8988T (cell line): ENCODE measurements around the gene GNB1L.

Experiments
- DNase-seq: peaks from one replicate; pipeline ENCODE4 v3.0.0; 2011

Gene GNB1L

GRCh38 chr22:19807161-19807913 lies 47.3 kb downstream of the GNB1L start:
- DNase-seq, result no peak

- DNase-seq, result peak; percentile 57
Observed at GRCh38 chr22:19806213-19807160, 48.2 kb downstream of the GNB1L start.

- DNase-seq, result no peak
Observed at GRCh38 chr22:19805821-19806212, 48.9 kb downstream of the GNB1L start.

GRCh38 chr22:19803736-19804267 lies 50.9 kb downstream of the GNB1L start:
- DNase-seq, result no peak

GRCh38 chr22:19802894-19803735 lies 51.6 kb downstream of the GNB1L start:
- no peak for DNase-seq

GRCh38 chr22:19802001-19802893 lies 52.4 kb downstream of the GNB1L start:
- DNase-seq, result no peak

GRCh38 chr22:19801340-19802000 lies 53.2 kb downstream of the GNB1L start:
- DNase-seq, result no peak

- DNase-seq, result no peak
Observed at GRCh38 chr22:19800761-19801244, 53.9 kb downstream of the GNB1L start.

GRCh38 chr22:19800306-19800705 lies 54.4 kb downstream of the GNB1L start:
- DNase-seq, result no peak

- no peak for DNase-seq
Observed at GRCh38 chr22:19799322-19800190, 55.1 kb downstream of the GNB1L start.

GRCh38 chr22:19798891-19799293 lies 55.8 kb downstream of the GNB1L start:
- DNase-seq, result no peak

GRCh38 chr22:19798003-19798665 lies 56.5 kb downstream of the GNB1L start:
- DNase-seq, result no peak

GRCh38 chr22:19797086-19798002 lies 57.3 kb downstream of the GNB1L start:
- no peak for DNase-seq

GRCh38 chr22:19796160-19796559 lies 58.5 kb downstream of the GNB1L start:
- DNase-seq, result no peak

GRCh38 chr22:19795617-19796008 lies 59.1 kb downstream of the GNB1L start:
- DNase-seq, result no peak

- DNase-seq, result no peak
Observed at GRCh38 chr22:19793661-19794310, 60.9 kb downstream of the GNB1L start.

- DNase-seq, result no peak
Observed at GRCh38 chr22:19793161-19793560, 61.5 kb downstream of the GNB1L start.
